Hepatocyte (in vitro differentiated cells): ENCODE measurements around the gene CAMTA2.

Experiments
- EZH2 ChIP-seq: fragments of 200-600 bp; sonication (generic); IDR thresholded peaks from 2 replicates; pipeline ENCODE4 v1.6.1; 2016; ENCODE audit warnings: antibody characterized with exemption, mild to moderate bottlenecking, borderline replicate concordance
- TF ChIP-seq, protein P1 (sequence below): fragments of 200-600 bp; sonication (generic); IDR thresholded peaks from 2 replicates; pipeline ENCODE4 v1.5.1; 2016; ENCODE audit warnings: antibody characterized with exemption, mild to moderate bottlenecking; ENCODE audit not compliant: poor library complexity

GRCh38 chr17:4944554-4945175, 42.8 kb downstream of the CAMTA2 start:
- TF ChIP-seq, protein P1, sequence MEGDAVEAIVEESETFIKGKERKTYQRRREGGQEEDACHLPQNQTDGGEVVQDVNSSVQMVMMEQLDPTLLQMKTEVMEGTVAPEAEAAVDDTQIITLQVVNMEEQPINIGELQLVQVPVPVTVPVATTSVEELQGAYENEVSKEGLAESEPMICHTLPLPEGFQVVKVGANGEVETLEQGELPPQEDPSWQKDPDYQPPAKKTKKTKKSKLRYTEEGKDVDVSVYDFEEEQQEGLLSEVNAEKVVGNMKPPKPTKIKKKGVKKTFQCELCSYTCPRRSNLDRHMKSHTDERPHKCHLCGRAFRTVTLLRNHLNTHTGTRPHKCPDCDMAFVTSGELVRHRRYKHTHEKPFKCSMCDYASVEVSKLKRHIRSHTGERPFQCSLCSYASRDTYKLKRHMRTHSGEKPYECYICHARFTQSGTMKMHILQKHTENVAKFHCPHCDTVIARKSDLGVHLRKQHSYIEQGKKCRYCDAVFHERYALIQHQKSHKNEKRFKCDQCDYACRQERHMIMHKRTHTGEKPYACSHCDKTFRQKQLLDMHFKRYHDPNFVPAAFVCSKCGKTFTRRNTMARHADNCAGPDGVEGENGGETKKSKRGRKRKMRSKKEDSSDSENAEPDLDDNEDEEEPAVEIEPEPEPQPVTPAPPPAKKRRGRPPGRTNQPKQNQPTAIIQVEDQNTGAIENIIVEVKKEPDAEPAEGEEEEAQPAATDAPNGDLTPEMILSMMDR = no peak
- TF ChIP-seq EZH2 = no peak
